Measurements from ENCODE around the gene ACP3. TPM values are rescaled to one million over a fixed set of nuclear protein-coding genes. Genes with fewer than 3 reads are reported as not detected.

The ACP3 gene
- total RNA-seq, 1 donor from 2014 or later = 57.5 TPM

Other genes with a start within 250 kb of the ACP3 start
- gene DNAJC13, start 100.1 kb downstream of the ACP3 start, total RNA-seq = 22.8 TPM

Measured in esophagus mucosa (tissue), 1 donor.